Ovary (tissue), 3 donors: ENCODE measurements around the gene CELF1.

Experiments
- CTCF ChIP-seq, 3 donors: fragments of 450-650 bp in 2 of 3; fragments of 200-600 bp in 1 of 3; IDR thresholded peaks; one replicate each; pipeline versions ENCODE4 v1.5.1 to v1.8.0; 2016 to 2022; ENCODE audit warnings: antibody characterized with exemption in 3 of 3, mild to moderate bottlenecking in 1 of 3
- EP300 ChIP-seq: sonication (generic); formaldehyde crosslinking; IDR thresholded peaks from one replicate; pipeline ENCODE4 v1.6.1; 2017; ENCODE audit warnings: antibody characterized with exemption
- POLR2A ChIP-seq: fragments of 450-650 bp; IDR thresholded peaks from one replicate; pipeline ENCODE4 v1.6.1; 2017; ENCODE audit warnings: antibody characterized with exemption, mild to moderate bottlenecking, moderate library complexity
- donor health status: DM: no; HTN: no; CAD: no.

DNA sequence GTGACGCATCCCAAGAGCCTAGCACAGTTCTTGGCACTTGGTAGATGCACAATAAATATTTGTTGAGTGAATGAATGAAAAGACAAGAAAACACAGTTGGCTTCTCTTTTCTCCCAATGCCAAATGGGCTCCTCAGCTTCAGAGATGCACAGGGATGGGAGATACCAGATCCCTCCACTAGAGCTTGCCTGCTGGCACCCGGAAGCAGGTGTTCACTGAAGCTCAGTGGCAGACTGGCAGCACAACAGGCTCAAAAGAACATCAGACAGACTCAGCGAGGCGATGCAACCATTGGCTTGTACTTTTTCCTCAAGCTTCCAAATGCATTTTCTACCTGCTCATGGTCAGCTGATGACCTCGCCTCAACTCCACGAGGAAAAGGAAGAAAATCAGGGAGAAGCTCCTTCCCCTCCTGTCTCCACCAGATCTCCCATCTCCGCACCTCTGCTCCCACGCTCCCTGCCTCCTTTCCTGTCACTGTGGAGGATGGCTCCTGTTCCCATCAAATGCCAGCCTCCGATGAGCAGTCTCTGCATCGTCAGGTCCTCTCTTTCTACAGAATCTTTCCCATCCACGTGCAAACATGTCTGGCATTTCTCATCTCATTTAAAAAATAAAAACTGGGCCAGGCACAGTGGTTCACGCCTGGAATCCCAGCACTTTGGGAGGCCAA lies 109.8 kb downstream of the CELF1 start:
- no peak for TF ChIP-seq CTCF (IDR thresholded peaks at IDR 0.05)
- no peak for TF ChIP-seq EP300
- no peak for TF ChIP-seq POLR2A
